G401 (cell line): Measurements from ENCODE around the gene OIP5. TPM values are rescaled to one million over a fixed set of nuclear protein-coding genes. Genes with fewer than 3 reads are reported as not detected.
A peak's percentile ranks its signal among the peaks of the same experiment; 100 is the strongest.
"Not testable (repeated sequence)": the region's sequence is repeated elsewhere in the genome, so short reads cannot be mapped to it uniquely, and the experiment has no call there.

Source experiments
- DNase-seq: peaks from one replicate; pipeline ENCODE4 v3.0.0-alpha.2; 2015; ENCODE audit warnings: low spot score
- in situ Hi-C: cut with HindIII; loops from 2 replicates; pipeline ENCODE4 v1.10.0; 2016; ENCODE audit warnings: low sequenced_read_pairs, mixed read lengths
- total RNA-seq: library from RNA; depleted of rRNA; stranded (reverse); fragments of >200 nt; shearing (Covaris generic); gene quantifications from 2 replicates; pipeline ENCODE4 v1.2.3, GENCODE V29; 2014; rRNA removed

Gene OIP5
- 43.0 and 45.4 TPM in 2 replicates for total RNA-seq

DNA sequence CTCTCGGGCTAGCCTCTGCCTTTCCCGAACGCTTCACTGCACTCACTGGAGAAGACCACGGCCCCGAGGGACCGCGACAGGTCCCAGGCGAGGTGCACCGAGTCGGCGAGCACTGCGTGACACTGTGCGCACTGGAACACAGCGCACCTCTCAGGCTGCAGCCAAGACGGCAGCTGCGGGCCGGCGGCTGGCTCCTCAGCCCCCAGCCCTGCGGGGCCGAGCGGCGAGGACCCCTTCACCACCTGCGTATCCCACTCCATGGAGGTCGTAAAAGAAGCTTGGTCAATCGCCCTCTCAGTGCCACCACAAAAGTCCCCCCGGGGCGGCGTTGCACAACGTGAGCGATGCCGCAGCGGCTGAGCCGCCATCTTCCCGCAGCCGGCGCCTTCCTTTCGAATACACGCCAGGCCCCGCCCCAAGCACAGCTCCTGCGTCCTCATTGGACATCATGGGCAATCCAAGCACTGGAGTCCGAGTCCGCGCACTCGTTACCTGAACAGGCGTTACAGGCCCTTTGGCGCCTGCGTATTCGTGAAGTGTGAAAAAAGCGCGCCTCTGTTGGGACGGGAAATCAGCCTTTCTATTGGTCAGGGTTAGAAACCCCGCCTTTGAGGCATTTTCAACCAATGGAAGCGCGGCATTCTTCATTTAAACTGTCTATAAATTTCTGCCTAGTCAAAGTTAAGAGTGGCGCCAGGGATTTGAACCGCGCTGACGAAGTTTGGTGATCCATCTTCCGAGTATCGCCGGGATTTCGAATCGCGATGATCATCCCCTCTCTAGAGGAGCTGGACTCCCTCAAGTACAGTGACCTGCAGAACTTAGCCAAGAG, at the start of gene OIP5, which contains the start of gene NUSAP1:
OIP5 (minus strand) TSS at position 398 of the 832 bp plus-strand sequence; CDS start at position 368, 30 bp downstream.
NUSAP1 (plus strand) TSS at position 688 of the 832 bp plus-strand sequence; CDS start at position 765, 77 bp downstream.
- DNase-seq, result peak; percentile 100
- in situ Hi-C loops, result no loop called here

DNA sequence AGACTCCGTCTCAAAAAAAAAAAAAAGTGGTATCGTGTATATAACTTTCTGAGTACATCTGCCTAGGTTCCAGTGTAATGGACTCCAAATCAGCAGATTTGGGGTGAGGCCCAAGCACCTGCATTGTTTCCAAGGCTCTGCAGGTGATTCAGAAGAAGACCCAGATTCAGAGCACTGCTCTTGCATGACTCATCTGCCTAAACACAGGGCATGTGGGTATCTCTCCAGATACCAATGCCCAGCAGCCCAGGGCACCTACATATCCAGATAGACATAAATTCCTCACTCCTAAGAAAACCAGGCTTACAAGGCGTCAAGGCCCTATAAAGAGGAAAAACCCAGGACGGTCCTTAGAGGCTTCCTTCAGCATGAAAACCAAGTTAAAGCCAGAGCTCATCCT, 45.6 kb upstream of the OIP5 start:
- in situ Hi-C loops, result no loop called here
- DNase-seq, result no peak

GRCh38 chr15:41367418-41367817, 35.0 kb upstream of the OIP5 start:
- no peak for DNase-seq
- in situ Hi-C loops, result no loop called here

DNA sequence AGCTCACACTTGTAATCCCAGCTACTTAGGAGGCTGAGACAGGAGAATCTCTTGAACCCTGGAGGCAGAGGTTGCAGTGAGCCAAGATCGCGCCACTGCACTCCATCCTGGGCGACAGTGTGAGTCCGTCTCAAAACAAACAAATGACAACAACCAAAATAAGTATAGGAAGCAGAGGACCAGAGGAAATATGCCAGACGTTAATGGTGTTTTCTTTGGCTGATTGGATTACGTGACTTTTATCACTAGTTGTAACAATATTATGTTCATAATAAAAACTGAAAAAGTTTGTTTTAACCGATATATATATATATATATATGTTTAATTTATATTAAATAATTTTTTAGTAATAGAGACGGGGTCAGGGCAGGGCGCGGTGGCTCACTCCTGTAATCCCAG, 22.0 kb upstream of the OIP5 start:
- no peak for DNase-seq
- in situ Hi-C loops, result no loop called here

DNA sequence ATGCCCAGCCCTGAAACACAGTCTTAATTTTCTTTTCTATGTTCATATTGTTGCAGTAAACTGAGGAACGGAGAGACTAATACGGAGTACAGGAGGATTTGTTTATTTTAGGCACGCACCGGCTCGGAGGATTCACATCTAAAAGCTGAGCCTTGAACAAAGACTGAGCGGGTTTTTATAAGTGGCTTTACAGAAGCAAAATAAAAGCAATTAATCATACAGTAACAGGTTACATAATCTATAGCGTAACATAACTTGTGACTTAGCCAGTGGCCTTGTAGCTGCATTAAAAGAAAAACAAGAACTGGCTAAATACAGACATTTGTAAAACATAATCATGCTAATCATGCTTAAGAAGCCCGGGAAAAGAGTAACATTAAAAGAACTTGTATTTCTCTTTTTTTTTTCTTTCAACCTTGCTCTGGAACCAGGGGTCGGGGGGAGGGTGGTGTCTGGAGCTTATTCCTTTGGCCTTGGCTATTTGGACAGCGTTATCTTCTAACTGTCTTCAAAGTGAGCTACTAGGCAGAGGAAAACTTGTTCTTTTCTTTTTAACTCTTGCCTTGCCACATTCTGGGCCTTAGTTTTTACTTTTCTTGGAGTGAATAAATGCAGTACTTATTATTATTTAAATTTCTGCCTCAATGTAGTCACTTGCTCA, 17.8 kb upstream of the OIP5 start:
- in situ Hi-C loops, result no loop called here
- no peak for DNase-seq

DNA sequence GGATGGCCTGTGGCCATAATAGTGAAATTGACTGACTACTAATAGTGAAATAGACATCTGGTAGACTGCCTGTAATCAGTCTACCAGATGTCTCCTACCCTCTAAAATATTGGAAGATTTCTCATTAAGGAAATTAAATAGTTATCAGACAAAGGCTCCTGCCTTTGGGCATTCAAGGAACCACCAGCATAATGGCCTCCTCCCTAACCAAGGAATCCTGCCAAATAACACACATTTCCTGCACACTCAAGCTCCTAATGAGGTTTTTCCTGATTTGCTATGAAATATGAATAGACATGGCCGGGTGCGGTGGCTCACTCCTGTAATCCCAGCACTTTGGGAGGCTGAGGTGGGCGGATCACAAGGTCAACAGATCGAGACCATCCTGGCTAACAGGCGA, 14.8 kb upstream of the OIP5 start:
- in situ Hi-C loops, result no loop called here
- DNase-seq, result no peak

- no peak for DNase-seq
Measured at GRCh38 chr15:41341519-41341918, 9.1 kb upstream of the OIP5 start.

DNA sequence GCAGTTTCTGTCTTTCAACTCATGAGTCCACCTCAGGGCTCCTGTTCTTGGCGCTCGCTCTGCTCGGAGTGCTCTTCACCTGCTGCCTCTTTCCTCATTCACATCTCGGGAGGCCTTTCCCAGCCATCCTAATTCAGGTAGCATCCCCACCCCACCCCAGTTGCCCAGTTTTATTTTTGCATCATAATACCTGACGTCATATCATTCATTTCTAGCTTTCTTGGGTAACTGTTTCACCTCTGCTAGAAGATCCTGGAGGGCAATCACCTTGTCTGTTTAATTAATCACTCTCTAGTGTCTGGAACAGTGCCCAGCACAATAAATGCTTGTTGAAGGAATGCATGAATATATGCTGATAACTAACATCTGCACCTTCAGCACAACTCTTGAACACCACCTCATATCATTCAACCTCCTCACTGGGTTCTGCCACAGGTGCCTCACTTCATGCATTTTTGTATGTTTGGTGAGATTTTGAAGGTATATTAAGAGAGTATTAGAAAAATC, 7.9 kb upstream of the OIP5 start:
- in situ Hi-C loops, result no loop called here
- DNase-seq, result no peak

More at GRCh38 chr15:41341519-41341918, 9.1 kb upstream of the OIP5 start:
- in situ Hi-C loops, result no loop called here

DNA sequence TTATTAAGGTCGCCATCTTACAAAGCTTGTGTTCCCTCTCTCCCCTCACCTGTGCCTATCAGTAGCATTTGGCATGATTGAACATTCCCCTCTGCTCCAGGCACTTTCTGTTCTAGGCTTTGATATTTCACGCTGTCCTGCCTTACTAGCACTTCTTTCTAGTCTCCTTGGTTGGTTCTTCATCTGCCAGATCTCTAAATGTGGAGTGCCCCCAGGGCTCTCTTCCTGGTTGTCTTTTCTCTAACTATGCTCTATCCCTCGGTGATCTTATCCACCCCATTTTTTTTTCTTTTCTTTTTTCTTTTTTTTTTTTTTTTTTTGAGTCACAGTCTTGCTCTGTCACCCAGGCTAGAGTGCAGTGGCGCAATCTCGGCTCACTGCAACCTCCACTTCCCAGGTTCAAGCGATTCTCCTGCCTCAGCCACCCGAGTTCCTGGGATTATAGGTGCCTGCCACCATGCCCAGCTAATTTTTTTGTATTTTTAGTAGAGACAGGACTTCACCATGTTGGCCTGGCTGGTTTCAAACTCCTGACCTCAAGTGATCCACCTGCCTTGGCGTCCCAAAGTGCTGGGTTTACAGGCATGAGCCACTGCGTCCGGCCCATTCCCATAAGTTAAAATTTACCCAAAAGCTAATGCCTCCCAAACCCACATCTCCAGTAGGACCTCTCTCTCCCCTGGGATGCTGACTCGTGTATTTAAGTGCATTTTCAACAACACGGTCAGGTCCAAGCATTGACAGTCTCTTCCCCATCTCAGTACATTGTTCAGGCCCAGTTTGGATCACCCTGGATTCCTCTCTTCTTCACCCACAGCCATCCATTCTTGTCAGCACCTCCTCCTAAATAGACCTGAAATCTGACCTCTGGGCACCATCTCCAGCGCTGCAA, 5.5 kb upstream of the OIP5 start:
- in situ Hi-C loops, result no loop called here
- DNase-seq, result peak; percentile 25

GRCh38 chr15:41337047-41337446, 4.7 kb upstream of the OIP5 start:
- no peak for DNase-seq
- in situ Hi-C loops, result no loop called here

GRCh38 chr15:41336549-41336948, 4.2 kb upstream of the OIP5 start:
- in situ Hi-C loops, result no loop called here
- no peak for DNase-seq

DNA sequence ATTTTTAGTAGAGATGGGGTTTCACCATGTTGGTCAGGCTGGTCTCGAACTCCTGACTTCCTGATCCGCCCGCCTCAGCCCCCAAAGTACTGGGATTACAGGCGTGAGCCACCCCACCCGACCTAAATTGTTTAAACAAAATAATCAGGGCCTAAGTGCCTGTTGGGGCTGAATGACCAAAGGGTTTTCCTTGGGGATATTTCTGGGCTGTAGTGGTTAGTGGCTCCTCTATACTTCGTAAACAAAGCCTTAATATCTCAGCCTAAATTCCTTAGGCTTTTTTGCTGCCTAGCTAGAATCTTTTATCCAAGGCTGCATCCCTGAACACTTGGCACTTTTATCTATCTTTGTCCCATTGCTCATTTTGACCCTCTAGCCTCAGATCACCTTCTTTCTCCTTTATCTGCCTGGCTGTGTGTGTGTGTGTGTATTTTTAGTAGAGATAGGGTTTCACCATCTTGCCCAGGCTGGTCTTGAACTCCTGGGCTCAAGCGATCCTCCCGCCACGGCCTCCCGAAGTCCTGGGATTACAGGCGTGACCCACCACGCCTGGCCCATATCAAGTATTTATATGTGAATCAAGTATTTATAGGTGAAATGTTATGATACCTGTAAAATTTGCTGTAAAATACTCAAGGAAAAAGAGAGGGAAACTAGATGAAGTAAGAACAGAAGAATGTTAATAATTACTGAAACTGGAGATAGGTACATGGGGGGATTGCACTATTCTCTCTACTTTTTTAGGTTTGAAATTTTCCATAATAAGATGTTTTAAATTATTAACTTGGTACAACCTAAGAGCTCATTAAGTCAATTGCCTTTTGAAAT, 2.1 kb upstream of the OIP5 start:
- DNase-seq, result no peak
- in situ Hi-C loops, result no loop called here

DNA sequence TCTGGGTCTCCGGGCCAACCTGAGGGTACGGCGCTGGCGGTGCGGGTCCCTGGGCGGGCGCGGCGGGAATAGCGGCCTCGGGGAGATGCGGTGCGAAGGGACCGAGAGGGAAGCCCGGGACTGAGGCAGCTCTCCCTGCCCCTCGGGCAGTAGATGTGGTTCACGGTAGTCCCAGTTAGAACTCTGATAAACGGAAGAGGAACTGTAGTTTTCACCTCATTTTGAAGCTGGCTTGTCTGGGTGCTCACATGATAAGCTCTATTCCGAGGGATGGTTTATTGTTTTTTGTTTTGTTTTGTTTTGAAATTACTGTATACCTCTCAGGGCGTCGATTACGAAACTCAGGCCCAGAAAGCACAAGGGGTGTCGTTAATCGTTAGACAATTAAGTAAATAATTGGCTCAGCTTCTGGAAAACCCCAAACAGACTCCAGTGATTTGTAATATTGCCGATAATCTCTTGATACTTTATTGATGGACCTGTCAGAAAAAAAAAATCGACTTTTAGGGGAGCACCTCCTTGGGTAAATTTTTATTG, 703 bp upstream of the OIP5 start:
- DNase-seq, result no peak
- in situ Hi-C loops, result no loop called here

DNA sequence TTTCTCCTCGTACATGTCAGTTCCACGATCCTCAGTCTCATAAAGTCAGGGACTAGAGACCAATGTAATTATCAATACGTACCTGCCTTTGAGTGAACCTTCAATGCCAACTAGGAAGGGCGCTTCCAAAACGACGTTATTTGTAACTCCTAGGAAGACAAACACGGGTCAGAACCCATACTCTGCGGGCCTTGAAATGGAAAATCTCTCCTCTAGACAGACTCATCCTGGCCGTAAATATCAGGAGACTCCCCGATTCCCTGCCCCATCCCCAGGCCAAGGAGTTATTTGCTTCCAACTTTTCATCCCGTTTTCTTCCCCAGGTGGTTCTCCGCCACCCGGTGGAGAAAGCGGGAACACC, 578 bp downstream of the OIP5 start:
- peak; percentile 67 for DNase-seq
- in situ Hi-C loops, result no loop called here

- DNase-seq, result no peak
- in situ Hi-C loops, result no loop called here
Measured at GRCh38 chr15:41331281-41331680, 1.1 kb downstream of the OIP5 start.

GRCh38 chr15:41323611-41324010, 8.8 kb downstream of the OIP5 start:
- in situ Hi-C loops, result no loop called here
- DNase-seq, result no peak

- DNase-seq, in situ Hi-C loops: not testable (repeated sequence)
Measured at GRCh38 chr15:41320805-41321330, 11.5 kb downstream of the OIP5 start.

GRCh38 chr15:41309226-41309905, 23.0 kb downstream of the OIP5 start:
- in situ Hi-C loops, result no loop called here
- no peak for DNase-seq
